ENCODE data around the gene PCDH8. TPM values are rescaled to one million over a fixed set of nuclear protein-coding genes. Genes with fewer than 3 reads are reported as not detected.

PCDH8 gene
- total RNA-seq, 1 experiment from 2014 or later: 2.1 TPM

- Histone ChIP-seq H3K23ac (ENCODE audit: insufficient read length, low read depth, low read length) (no peak overlapping the region), H3K4me1 (ENCODE audit: insufficient read depth, low read length) (peaks cover 5% of the 10 kb centered on the region; the same call in 1 of the 2 replicates), H4K8ac (replicated peaks; ENCODE audit: insufficient read length, low read depth, low read length) (no peak overlapping the region), H4K5ac (ENCODE audit: insufficient read length, low read depth, low read length) (no peak overlapping the region), H3K27ac (ENCODE audit: insufficient read length, low read depth, low read length) (no peak overlapping the region), H2BK5ac (ENCODE audit: insufficient read length, low read length) (no peak overlapping the region), H3K23me2 (ENCODE audit: insufficient read length, low read depth, low read length, poor library complexity, severe bottlenecking) (peaks cover 31% of the 10 kb centered on the region), H3K18ac (ENCODE audit: insufficient read length, low read depth, low read length) (no peak overlapping the region), H2BK12ac (ENCODE audit: insufficient read length, low read depth, low read length) (no peak overlapping the region), H2AK5ac (ENCODE audit: insufficient read length, low read length) (no peak overlapping the region), H2BK20ac (ENCODE audit: low read depth, low read length, poor library complexity, severe bottlenecking) (no peak overlapping the region), H3K4ac (ENCODE audit: low read depth, low read length) (no peak overlapping the region), H3K79me2 (ENCODE audit: insufficient read depth, low read length) (no peaks in the 10 kb centered on the region), H4K91ac (ENCODE audit: insufficient read length, low read depth, low read length) (no peak overlapping the region), H2AFZ (ENCODE audit: low read length) (no peak overlapping the region), H3K14ac (ENCODE audit: insufficient read depth, low read length) (no peak overlapping the region), H3K9me3 (ENCODE audit: control insufficient read depth, low read depth, low read length) (no peaks in the 10 kb centered on the region), H3T11ph (ENCODE audit: low read length) (no peak overlapping the region), H3K79me1 (ENCODE audit: insufficient read depth, low read depth, low read length, poor library complexity, severe bottlenecking) (no peaks in the 10 kb centered on the region), H3K9ac (ENCODE audit: extremely low read depth, insufficient read length, low read length) (no peak overlapping the region), H2BK120ac (ENCODE audit: low read depth, low read length, poor library complexity, severe bottlenecking) (no peak overlapping the region), H3K4me2 (ENCODE audit: insufficient read depth, insufficient read length, low read length) (peak overlapping the region; percentile 16), H3K56ac (ENCODE audit: insufficient read length, low read depth, low read length) (no peak overlapping the region), H4K20me1 (ENCODE audit: control insufficient read depth, insufficient read depth, insufficient read length) (peaks cover 3% of the 10 kb centered on the region), H3K27me3 (ENCODE audit: insufficient read depth, low read length) (peaks cover 39% of the 10 kb centered on the region), H2BK15ac (ENCODE audit: low read depth, low read length) (no peak overlapping the region)
- WGBS (ENCODE audit: extremely low coverage, insufficient read length, low lambda C conversion rate): no CpG with 5 or more reads among the region's 98 CpGs
- Mint-ChIP-seq H3K27me3 (ENCODE audit: low read depth) (peaks cover 73% of the 10 kb centered on the region), H3K9me3 (peaks cover 2 to 5% of the 10 kb centered on the region in 2 experiments; a peak in 4 of 5 replicates), H3K4me3 (peak overlapping the region; percentile 40 to 64), H3K4me1 (peaks cover 25 to 34% of the 10 kb centered on the region in 2 experiments), H3K27ac (no peak overlapping the region), H3K36me3 (ENCODE audit: insufficient read depth in 1 of 3, low read depth in 3 of 3) (peaks cover 3 to 13% (median 9%) of the 10 kb centered on the region in 3 experiments; a peak in 6 of 7 replicates)
- peak; percentile 68 for TF ChIP-seq CTCF (conservative IDR thresholded peaks at IDR 0.05)
- DNase-seq: peak; percentile 88
These were observed 2.5 kb downstream of the PCDH8 start for GRCh38 chr13:52845766-52846566.
